Skeletal muscle tissue (tissue), 4 donors: ENCODE data around the gene MPHOSPH8. TPM values are rescaled to one million over a fixed set of nuclear protein-coding genes. Genes with fewer than 3 reads are reported as not detected.
"Not testable (repeated sequence)": the region's sequence is repeated elsewhere in the genome, so short reads cannot be mapped to it uniquely, and the experiment has no call there.

ENCODE experiments used
- H3K27ac ChIP-seq: one replicate; pipeline ENCODE4 v1.7.0; 2013; ENCODE audit warnings: mild to moderate bottlenecking, low read depth, low read length, inconsistent platforms
- H3K27me3 ChIP-seq, 3 donors: one replicate each; pipeline ENCODE4 v1.7.0; 2013; ENCODE audit warnings: low read length in 3 of 3; ENCODE audit not compliant: control insufficient read depth in 3 of 3, insufficient read depth in 3 of 3
- H3K36me3 ChIP-seq, 3 donors: one replicate each; pipeline ENCODE4 v1.7.0; 2013; ENCODE audit warnings: low read length in 3 of 3; ENCODE audit not compliant: control insufficient read depth in 3 of 3, insufficient read depth in 3 of 3
- H3K4me1 ChIP-seq, 3 donors: one replicate each; pipeline ENCODE4 v1.7.0; 2013; ENCODE audit warnings: low read length in 3 of 3, mild to moderate bottlenecking in 3 of 3; ENCODE audit not compliant: control insufficient read depth in 3 of 3, insufficient read depth in 3 of 3
- H3K4me3 ChIP-seq, 3 donors: one replicate each; pipeline ENCODE4 v1.7.0; 2013; ENCODE audit warnings: low read length in 3 of 3
- H3K9ac ChIP-seq, 3 donors: one replicate each; pipeline ENCODE4 v1.7.0; 2013; ENCODE audit warnings: low read length in 3 of 3, mild to moderate bottlenecking in 3 of 3, moderate library complexity in 2 of 3, low read depth in 1 of 3
- H3K9me3 ChIP-seq, 3 donors: one replicate each; pipeline ENCODE4 v1.7.0; 2013; ENCODE audit warnings: low read length in 3 of 3; ENCODE audit not compliant: control insufficient read depth in 3 of 3
- total RNA-seq: library from RNA; depleted of rRNA; stranded (reverse); fragments of >200 nt; gene quantifications from one replicate; pipeline ENCODE4 v1.2.3, GENCODE V29; 2014
- donor health status: Osteomylitis.

Gene MPHOSPH8
- total RNA-seq, 1 donor from 2014 or later: 7.8 TPM

DNA sequence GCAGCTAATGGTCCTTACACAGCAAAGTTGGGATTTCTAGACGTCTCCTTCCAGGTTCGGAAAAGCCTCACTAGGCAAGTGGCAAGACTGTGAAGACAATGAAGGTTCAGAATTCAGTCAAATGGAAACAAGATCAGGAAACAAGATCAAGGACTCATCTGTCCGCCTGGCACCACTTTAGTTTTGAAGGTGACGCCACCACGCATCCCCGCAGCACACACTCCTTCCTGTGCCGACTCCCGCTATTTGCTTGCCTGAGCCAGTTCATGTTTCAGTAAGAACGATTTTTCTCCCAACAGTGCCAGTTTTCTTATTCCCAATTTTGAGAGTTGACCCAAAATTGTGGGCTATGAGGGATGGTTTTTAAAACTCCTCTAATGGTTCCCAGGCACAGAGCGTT is 41.4 kb downstream of the MPHOSPH8 start:
- H3K9ac ChIP-seq: no peak overlapping the region
- peaks cover 23 to 43% (median 34%) of the 10 kb centered on the region in 3 donors for H3K36me3 ChIP-seq
- H3K9me3 ChIP-seq: no peaks in the 10 kb centered on the region
- H3K27me3 ChIP-seq: no peaks in the 10 kb centered on the region
- H3K4me3 ChIP-seq: no peak overlapping the region
- H3K4me1 ChIP-seq: no peaks in the 10 kb centered on the region
- H3K27ac ChIP-seq: no peak overlapping the region

GRCh38 chr13:19676168-19676567 is 42.7 kb downstream of the MPHOSPH8 start:
- Histone ChIP-seq H3K4me3 (no peak overlapping the region), H3K27ac (no peak overlapping the region), H3K9me3 (no peaks in the 10 kb centered on the region), H3K9ac (no peak overlapping the region), H3K4me1 (no peaks in the 10 kb centered on the region), H3K27me3 (no peaks in the 10 kb centered on the region), H3K36me3 (peaks cover 18 to 33% (median 23%) of the 10 kb centered on the region in 3 donors)

- no peaks in the 10 kb centered on the region for H3K4me1 ChIP-seq
- no peak overlapping the region for H3K27ac ChIP-seq
- no peak overlapping the region for H3K9ac ChIP-seq
- no peaks in the 10 kb centered on the region for H3K27me3 ChIP-seq
- no peak overlapping the region for H3K4me3 ChIP-seq
- H3K36me3 ChIP-seq: peaks cover 0 to 8% (median 0%) of the 10 kb centered on the region in 3 donors
- H3K9me3 ChIP-seq: no peaks in the 10 kb centered on the region
These were observed 47.3 kb downstream of the MPHOSPH8 start for GRCh38 chr13:19680751-19681150.

DNA sequence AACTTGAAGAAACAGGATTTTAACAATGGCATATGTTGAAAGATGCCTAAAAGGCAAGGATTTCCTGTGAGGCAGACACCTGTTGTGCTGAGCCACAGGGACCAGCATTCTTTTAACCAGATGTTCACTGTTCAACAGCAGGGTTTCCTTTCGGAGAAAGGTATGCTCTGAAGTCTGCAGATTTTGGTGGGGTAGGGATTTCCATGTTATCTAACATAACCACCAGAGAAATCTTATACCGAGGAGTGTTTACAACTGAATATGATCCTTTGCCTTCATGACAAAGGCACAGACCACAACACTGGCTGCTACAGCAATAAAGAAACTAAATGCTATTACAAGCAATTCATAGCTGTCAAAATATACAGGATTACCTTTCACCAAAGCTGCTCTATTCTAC is 48.1 kb downstream of the MPHOSPH8 start:
- Histone ChIP-seq H3K9ac (no peak overlapping the region), H3K4me3 (no peak overlapping the region), H3K36me3 (peaks cover 0 to 4% (median 0%) of the 10 kb centered on the region in 3 donors), H3K27ac (no peak overlapping the region), H3K4me1 (no peaks in the 10 kb centered on the region), H3K27me3 (no peaks in the 10 kb centered on the region), H3K9me3 (no peaks in the 10 kb centered on the region)

- Histone ChIP-seq H3K36me3 (no peaks in the 10 kb centered on the region), H3K4me1 (no peaks in the 10 kb centered on the region), H3K27ac (peak overlapping the region; percentile 16), H3K9ac (no peak overlapping the region), H3K4me3 (no peak overlapping the region), H3K27me3 (no peaks in the 10 kb centered on the region), H3K9me3 (no peaks in the 10 kb centered on the region)
These were observed 51.6 kb downstream of the MPHOSPH8 start for GRCh38 chr13:19685034-19685433.

DNA sequence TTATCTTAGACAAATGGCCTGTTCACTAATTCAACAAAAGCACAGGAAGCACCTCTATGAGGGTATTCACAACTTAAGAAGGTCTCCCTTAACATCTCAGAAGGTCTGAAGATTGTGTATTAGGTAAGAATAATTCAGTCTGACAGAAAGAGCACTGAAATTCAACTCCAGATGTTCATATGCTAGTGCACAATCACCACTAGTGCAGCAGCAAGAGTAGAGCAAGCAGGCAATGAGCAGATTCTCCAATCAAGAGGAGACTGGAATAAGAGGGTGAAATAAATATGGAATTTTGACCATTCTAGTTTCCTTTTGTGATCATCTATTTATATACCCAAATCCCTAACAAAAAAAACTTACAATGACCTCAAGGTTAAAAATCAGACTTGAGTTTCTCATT is 52.0 kb downstream of the MPHOSPH8 start:
- no peaks in the 10 kb centered on the region for H3K27me3 ChIP-seq
- H3K9ac ChIP-seq: no peak overlapping the region
- H3K9me3 ChIP-seq: no peaks in the 10 kb centered on the region
- no peaks in the 10 kb centered on the region for H3K36me3 ChIP-seq
- H3K4me1 ChIP-seq: no peaks in the 10 kb centered on the region
- H3K4me3 ChIP-seq: no peak overlapping the region
- H3K27ac ChIP-seq: peak overlapping the region; percentile 16

GRCh38 chr13:19691447-19691846 is 58.0 kb downstream of the MPHOSPH8 start:
- H3K4me3 ChIP-seq, H3K36me3 ChIP-seq, H3K27me3 ChIP-seq, H3K27ac ChIP-seq, H3K9ac ChIP-seq, H3K9me3 ChIP-seq, H3K4me1 ChIP-seq: not testable (repeated sequence)

DNA sequence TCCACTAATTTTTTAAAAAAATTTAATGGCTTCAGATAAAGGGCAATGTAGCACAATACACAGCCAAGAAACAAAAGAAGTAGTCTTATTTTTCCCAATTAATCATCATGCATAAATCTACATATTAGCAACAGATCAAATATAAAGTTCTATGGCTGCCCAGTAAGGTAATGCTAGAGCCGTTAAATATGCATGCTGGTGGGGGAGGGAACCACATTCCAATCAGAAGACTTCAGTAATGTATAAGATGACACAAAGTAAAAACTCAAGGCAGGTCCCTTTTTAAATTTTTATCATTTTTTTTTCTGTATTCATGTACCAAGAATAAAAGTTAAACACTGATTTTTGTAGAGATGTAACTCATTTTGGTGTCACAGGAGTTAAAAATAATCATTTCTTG is 62.0 kb downstream of the MPHOSPH8 start:
- Histone ChIP-seq H3K4me1 (no peaks in the 10 kb centered on the region), H3K36me3 (no peaks in the 10 kb centered on the region), H3K27ac (no peak overlapping the region), H3K9me3 (no peaks in the 10 kb centered on the region), H3K4me3 (no peak overlapping the region), H3K27me3 (no peaks in the 10 kb centered on the region), H3K9ac (no peak overlapping the region)

DNA sequence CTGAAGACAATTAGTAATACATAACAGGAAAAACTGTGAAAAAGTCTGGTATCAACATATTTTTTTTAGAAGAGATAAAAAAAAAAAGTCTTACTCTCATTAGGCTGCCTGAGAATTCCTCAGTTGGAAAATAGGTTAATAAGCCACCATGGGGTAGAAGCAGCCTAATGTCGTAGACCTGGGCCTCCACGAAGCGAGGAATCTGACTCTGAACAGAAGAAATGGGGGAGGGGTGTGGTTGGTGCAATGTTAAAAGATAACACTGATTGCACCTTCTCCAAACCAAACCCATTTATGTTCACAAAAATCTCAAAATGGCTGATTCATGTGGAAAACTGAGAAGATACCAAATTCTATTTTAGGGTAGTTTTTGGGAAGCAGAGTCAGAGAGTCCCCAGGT is 62.4 kb downstream of the MPHOSPH8 start:
- H3K27me3 ChIP-seq: no peaks in the 10 kb centered on the region
- H3K4me3 ChIP-seq: no peak overlapping the region
- H3K9me3 ChIP-seq: no peaks in the 10 kb centered on the region
- no peak overlapping the region for H3K9ac ChIP-seq
- no peaks in the 10 kb centered on the region for H3K4me1 ChIP-seq
- no peaks in the 10 kb centered on the region for H3K36me3 ChIP-seq
- no peak overlapping the region for H3K27ac ChIP-seq

GRCh38 chr13:19700963-19701362 is 67.5 kb downstream of the MPHOSPH8 start:
- H3K36me3 ChIP-seq, H3K27me3 ChIP-seq, H3K4me3 ChIP-seq, H3K27ac ChIP-seq, H3K9me3 ChIP-seq, H3K9ac ChIP-seq, H3K4me1 ChIP-seq: not testable (repeated sequence)

- H3K9ac ChIP-seq, H3K27ac ChIP-seq, H3K4me3 ChIP-seq, H3K36me3 ChIP-seq, H3K9me3 ChIP-seq, H3K4me1 ChIP-seq, H3K27me3 ChIP-seq: not testable (repeated sequence)
These were observed 68.2 kb downstream of the MPHOSPH8 start for GRCh38 chr13:19701619-19702018.
